Peyer's patch (tissue), 4 donors: ENCODE measurements around the gene TYW1.
"Not testable (repeated sequence)": the region's sequence is repeated elsewhere in the genome, so short reads cannot be mapped to it uniquely, and the experiment has no call there.

ENCODE experiments used
- POLR2A ChIP-seq, 2 donors: fragments of 450-650 bp; IDR thresholded peaks; one replicate each; pipeline ENCODE4 v1.5.1; 2017; ENCODE audit warnings: antibody characterized with exemption in 2 of 2, mild to moderate bottlenecking in 2 of 2, moderate library complexity in 2 of 2
- TF ChIP-seq, protein P1 (sequence below), 6 experiments: fragments of 450-650 bp in 4 of 6; fragments of 200-600 bp in 2 of 6; sonication (generic) in 1 of 6; IDR thresholded peaks; one replicate each; pipeline ENCODE4 v1.5.1; 2017 to 2019; ENCODE audit warnings: antibody characterized with exemption in 6 of 6, mild to moderate bottlenecking in 3 of 6, moderate library complexity in 1 of 6

GRCh38 chr7:67242871-67243270, 246.2 kb downstream of the TYW1 start:
- TF ChIP-seq, protein P1, sequence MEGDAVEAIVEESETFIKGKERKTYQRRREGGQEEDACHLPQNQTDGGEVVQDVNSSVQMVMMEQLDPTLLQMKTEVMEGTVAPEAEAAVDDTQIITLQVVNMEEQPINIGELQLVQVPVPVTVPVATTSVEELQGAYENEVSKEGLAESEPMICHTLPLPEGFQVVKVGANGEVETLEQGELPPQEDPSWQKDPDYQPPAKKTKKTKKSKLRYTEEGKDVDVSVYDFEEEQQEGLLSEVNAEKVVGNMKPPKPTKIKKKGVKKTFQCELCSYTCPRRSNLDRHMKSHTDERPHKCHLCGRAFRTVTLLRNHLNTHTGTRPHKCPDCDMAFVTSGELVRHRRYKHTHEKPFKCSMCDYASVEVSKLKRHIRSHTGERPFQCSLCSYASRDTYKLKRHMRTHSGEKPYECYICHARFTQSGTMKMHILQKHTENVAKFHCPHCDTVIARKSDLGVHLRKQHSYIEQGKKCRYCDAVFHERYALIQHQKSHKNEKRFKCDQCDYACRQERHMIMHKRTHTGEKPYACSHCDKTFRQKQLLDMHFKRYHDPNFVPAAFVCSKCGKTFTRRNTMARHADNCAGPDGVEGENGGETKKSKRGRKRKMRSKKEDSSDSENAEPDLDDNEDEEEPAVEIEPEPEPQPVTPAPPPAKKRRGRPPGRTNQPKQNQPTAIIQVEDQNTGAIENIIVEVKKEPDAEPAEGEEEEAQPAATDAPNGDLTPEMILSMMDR (IDR thresholded peaks at IDR 0.05): not testable (repeated sequence)
- not testable (repeated sequence) for TF ChIP-seq POLR2A (IDR thresholded peaks at IDR 0.05)
